Astrocyte (in vitro differentiated cells and primary cell): ENCODE results near the gene S100A11.

Experiments
- EZH2 ChIP-seq: IDR thresholded peaks from 2 replicates; pipeline ENCODE4 v1.6.1; 2012; ENCODE audit warnings: mild to moderate bottlenecking, low read length, inconsistent platforms; ENCODE audit not compliant: insufficient read depth
- TF ChIP-seq, protein P1 (sequence below): IDR thresholded peaks from 2 replicates; pipeline ENCODE4 v1.5.1; 2011; ENCODE audit warnings: low read depth, mild to moderate bottlenecking, inconsistent platforms, low read length, moderate library complexity; ENCODE audit not compliant: insufficient read depth

DNA sequence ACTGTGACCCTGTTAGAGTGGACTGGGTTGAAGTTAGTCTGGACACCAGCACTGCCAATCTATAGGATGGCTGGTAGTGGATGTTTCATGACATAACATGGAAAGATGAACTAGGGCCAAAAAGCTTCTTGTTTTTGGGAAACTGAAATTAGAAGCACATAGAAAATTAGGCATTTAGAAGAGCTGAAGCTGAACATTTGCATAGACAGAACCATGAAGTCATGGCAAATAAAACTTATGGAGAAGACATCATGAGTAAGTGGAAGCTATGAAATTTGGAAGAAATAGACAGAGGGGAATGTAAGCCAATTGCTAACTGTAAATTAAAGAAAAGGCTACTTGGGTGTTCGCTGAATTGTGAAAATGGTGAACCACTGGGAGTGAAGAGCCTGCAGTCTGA, 2.7 kb upstream of the S100A11 start:
- TF ChIP-seq, protein P1, sequence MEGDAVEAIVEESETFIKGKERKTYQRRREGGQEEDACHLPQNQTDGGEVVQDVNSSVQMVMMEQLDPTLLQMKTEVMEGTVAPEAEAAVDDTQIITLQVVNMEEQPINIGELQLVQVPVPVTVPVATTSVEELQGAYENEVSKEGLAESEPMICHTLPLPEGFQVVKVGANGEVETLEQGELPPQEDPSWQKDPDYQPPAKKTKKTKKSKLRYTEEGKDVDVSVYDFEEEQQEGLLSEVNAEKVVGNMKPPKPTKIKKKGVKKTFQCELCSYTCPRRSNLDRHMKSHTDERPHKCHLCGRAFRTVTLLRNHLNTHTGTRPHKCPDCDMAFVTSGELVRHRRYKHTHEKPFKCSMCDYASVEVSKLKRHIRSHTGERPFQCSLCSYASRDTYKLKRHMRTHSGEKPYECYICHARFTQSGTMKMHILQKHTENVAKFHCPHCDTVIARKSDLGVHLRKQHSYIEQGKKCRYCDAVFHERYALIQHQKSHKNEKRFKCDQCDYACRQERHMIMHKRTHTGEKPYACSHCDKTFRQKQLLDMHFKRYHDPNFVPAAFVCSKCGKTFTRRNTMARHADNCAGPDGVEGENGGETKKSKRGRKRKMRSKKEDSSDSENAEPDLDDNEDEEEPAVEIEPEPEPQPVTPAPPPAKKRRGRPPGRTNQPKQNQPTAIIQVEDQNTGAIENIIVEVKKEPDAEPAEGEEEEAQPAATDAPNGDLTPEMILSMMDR: no peak
- TF ChIP-seq EZH2: no peak
